ENCODE data around the gene PRKAR2A. TPM values are rescaled to one million over a fixed set of nuclear protein-coding genes. Genes with fewer than 3 reads are reported as not detected.

Gene PRKAR2A
- 10 to 100 TPM; 26.8 to 28.5 TPM for total RNA-seq

DNA sequence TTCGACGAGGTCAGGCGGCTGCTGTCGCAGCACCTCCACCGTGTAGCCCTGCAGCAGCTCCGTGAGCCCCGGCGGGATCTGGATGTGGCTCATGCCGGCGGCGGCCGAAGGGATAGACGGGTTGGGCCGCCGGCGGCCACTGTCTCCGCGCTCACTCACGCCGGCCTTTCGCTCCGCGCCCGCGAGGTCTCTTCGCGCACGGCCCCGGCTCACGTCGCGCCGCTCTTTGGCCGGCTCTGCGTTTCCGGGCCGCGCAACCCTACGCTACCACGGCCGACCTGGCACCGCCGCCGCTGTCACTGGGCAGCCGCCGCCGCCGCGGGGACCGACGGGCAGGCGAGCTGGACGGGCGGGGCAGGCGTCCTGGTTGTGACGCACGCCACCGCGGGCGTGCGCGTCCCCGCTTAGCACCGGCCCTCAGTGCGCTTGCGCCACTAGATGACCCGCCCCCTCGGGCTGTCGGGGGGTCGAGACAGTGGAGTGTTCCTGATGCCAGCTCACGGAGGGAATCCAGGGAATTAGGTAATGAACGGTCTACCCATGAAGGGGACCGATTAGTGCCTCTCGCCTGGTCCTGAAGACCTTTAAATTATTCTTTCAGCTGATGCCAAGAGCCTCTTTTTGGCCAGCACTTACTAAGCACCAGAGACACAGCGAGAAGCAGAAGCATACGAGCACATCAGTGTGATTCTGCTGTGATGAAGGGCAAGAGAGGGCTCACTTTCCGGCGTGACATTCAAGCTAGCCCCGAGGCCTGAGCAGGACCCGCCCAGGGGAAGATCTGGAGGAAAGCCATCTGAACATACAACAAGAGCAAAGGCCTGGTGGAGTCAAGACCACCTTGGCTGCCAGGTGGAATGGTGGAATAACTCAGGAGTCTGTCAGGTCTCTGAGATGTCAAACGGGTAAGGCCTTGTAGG lies at the start of gene PRKAR2A:
Gene PRKAR2A (minus strand): TSS at position 371 of the 920 bp plus-strand sequence. CDS start 278 bp downstream, at position 93.
- peak within 1 kb of the TSS; percentile 61 to 77 for H3K4me3 ChIP-seq
- H3K27me3 ChIP-seq, result no peaks in the 10 kb centered on the region
- peak within 1 kb of the TSS; percentile 93 to 95 for H3K27ac ChIP-seq
- no peaks in the 10 kb centered on the region for H3K9me3 ChIP-seq
- H3K4me1 ChIP-seq, result peaks cover 0 to 29% of the 10 kb centered on the region in 2 donors
- H3K36me3 ChIP-seq, result no peaks in the 10 kb centered on the region
- TF ChIP-seq, protein P1, sequence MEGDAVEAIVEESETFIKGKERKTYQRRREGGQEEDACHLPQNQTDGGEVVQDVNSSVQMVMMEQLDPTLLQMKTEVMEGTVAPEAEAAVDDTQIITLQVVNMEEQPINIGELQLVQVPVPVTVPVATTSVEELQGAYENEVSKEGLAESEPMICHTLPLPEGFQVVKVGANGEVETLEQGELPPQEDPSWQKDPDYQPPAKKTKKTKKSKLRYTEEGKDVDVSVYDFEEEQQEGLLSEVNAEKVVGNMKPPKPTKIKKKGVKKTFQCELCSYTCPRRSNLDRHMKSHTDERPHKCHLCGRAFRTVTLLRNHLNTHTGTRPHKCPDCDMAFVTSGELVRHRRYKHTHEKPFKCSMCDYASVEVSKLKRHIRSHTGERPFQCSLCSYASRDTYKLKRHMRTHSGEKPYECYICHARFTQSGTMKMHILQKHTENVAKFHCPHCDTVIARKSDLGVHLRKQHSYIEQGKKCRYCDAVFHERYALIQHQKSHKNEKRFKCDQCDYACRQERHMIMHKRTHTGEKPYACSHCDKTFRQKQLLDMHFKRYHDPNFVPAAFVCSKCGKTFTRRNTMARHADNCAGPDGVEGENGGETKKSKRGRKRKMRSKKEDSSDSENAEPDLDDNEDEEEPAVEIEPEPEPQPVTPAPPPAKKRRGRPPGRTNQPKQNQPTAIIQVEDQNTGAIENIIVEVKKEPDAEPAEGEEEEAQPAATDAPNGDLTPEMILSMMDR (IDR thresholded peaks at IDR 0.05), result no peak
- peak; percentile 87 for DNase-seq (ENCODE audit: low spot score)

DNA sequence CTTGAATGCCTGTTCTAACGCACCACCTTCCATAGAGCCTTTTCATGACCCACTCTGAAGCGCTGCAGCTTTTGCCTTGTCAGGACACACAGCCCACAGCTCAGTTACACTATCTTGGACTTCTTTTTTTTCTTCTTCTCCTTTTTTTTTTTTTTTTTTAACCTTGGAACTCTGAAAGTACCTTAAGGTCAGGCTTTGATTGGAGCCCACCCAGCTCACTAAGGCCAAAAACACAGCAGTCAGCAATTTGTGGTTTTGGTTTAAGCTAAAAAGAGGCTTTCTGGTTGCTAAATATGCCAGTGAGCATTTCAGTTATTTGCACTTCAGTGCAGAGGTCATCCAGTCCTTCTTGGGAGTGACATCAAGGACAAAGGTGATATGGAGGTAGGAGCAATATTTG lies 49.3 kb upstream of the PRKAR2A start:
- Histone ChIP-seq H3K27me3 (no peaks in the 10 kb centered on the region), H3K9me3 (no peaks in the 10 kb centered on the region), H3K36me3 (peaks cover 2% of the 10 kb centered on the region), H3K27ac (peak overlapping the region; percentile 84 to 88), H3K4me3 (no peak overlapping the region), H3K4me1 (peaks cover 0 to 18% of the 10 kb centered on the region in 2 donors)
- no peak for DNase-seq (ENCODE audit: low spot score)
- TF ChIP-seq, protein P1 (IDR thresholded peaks at IDR 0.05), result no peak

DNA sequence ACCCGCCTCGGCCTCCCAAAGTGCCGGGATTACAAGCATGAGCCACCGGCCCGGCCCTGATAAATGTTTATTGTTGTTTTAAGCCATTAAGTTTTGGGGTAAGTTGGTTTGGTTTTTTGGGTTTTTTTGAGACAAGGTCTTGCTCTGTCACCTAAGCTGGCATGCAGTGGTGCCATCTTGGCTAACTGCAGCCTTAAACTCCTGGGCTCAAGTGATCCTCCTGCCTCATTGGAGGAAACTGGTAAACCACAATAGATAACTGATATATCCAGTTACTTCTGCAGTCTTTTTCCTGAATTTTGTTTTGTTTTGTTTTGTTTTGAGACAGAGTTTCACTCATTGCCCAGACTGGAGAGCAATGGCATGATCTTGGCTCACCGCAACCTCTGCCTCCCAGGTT lies 46.8 kb upstream of the PRKAR2A start:
- H3K27ac ChIP-seq, result no peak overlapping the region
- TF ChIP-seq, protein P1 (IDR thresholded peaks at IDR 0.05), result no peak
- peaks cover 14% of the 10 kb centered on the region for H3K36me3 ChIP-seq
- no peaks in the 10 kb centered on the region for H3K9me3 ChIP-seq
- no peaks in the 10 kb centered on the region for H3K27me3 ChIP-seq
- H3K4me1 ChIP-seq, result peaks cover 0 to 18% of the 10 kb centered on the region in 2 donors
- no peak overlapping the region for H3K4me3 ChIP-seq
- DNase-seq (ENCODE audit: low spot score), result no peak

DNA sequence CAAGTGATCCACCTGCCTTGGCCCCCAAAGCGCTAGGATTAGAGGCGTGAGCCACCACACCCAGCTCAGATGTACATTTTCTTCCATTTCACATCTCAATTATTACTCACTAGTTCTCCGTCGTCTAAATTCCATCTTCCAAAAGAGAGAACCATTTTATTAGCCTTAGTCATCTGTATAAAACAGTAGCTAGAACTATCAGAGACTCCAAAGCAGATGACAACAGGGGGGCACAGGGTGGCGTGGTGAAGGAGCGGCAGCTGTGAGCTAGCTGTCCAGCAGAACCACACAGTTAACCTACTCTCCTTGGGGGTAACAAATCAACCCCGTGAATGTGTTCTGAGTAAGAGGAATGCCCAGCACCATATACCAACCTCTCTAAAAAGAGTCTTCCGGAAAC lies 43.9 kb upstream of the PRKAR2A start:
- Histone ChIP-seq H3K4me3 (no peak overlapping the region), H3K9me3 (no peaks in the 10 kb centered on the region), H3K27ac (no peak overlapping the region), H3K27me3 (no peaks in the 10 kb centered on the region), H3K4me1 (no peaks in the 10 kb centered on the region), H3K36me3 (peaks cover 26% of the 10 kb centered on the region)
- TF ChIP-seq, protein P1 (IDR thresholded peaks at IDR 0.05), result no peak
- DNase-seq (ENCODE audit: low spot score), result no peak

DNA sequence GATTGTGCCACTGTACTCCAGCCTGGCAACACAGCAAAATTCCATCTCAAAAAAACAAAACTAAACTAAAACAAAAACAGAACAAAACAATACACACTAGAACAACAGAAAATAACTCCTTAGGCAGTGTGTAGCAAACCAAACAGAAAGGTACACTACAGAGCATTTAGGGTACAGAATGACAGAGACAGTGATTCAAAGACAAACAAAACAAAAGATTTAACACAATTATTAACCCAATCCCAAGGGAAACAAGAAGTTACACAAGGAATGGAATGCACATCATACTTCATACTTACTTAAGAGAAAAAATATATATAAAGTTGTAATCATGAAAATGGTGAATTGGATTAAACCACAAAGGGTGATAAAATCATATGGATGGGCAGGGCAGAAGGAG lies 38.1 kb upstream of the PRKAR2A start:
- no peak overlapping the region for H3K27ac ChIP-seq
- H3K4me1 ChIP-seq, result no peaks in the 10 kb centered on the region
- H3K27me3 ChIP-seq, result no peaks in the 10 kb centered on the region
- TF ChIP-seq, protein P1 (IDR thresholded peaks at IDR 0.05), result no peak
- DNase-seq (ENCODE audit: low spot score), result no peak
- no peaks in the 10 kb centered on the region for H3K9me3 ChIP-seq
- no peak overlapping the region for H3K4me3 ChIP-seq
- H3K36me3 ChIP-seq, result peaks cover 38% of the 10 kb centered on the region
